Activated T-helper 9 cell treated with anti-CD3 and anti-CD28 coated beads, Interleukin-2, amount 50 U/mL, for 16 hours (primary cell): Measurements from ENCODE around the gene COQ3.
A peak's percentile ranks its signal among the peaks of the same experiment; 100 is the strongest.

Experiments
- DNase-seq: peaks from one replicate; pipeline ENCODE4 v3.0.0-alpha.2; 2020; ENCODE audit warnings: low read depth

The COQ3 gene, protein sequence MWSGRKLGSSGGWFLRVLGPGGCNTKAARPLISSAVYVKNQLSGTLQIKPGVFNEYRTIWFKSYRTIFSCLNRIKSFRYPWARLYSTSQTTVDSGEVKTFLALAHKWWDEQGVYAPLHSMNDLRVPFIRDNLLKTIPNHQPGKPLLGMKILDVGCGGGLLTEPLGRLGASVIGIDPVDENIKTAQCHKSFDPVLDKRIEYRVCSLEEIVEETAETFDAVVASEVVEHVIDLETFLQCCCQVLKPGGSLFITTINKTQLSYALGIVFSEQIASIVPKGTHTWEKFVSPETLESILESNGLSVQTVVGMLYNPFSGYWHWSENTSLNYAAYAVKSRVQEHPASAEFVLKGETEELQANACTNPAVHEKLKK

DNA sequence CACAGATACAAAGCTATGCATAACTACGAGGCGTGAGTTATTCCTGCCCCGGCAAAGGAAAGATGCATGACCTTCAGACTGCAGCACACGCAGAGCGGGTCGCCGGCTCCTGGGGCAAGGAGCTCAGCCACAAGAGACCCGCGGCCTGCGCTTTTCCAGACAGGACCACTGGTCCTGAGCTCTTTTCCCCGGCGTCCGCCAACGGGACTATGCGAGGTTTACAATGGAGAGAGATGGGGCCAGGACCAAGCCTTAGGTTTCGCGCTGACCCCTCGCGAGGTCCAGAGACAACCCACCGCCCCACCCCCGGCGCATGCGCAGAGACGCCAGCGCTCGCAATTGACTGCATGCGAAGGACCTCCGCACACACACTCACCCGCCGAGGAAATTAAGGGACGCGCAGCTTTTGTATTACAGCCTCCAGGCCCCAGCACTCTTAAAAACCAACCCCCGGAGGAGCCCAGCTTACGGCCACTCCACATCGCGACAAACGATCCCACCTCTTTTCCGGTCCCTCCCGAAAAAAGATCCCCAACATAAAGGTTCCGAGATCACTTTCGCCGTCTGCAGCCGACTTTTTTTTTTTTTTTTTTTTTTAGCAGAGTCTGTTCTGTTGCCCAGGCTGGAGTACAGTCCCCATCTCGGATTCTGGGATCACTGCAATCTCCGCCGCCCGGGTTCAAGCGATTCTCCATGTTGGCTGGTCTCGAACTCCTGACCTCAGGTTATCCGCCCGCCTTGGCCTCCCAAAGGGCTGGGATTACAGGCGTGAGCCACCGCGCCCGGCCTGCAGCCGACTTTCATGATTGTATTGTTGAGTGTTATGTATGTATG is at the start of gene COQ3:
Gene COQ3 (minus strand): TSS at position 498 of the 834 bp plus-strand sequence. CDS start 16 bp downstream, at position 482.
- DNase-seq, result peak; percentile 52

DNA sequence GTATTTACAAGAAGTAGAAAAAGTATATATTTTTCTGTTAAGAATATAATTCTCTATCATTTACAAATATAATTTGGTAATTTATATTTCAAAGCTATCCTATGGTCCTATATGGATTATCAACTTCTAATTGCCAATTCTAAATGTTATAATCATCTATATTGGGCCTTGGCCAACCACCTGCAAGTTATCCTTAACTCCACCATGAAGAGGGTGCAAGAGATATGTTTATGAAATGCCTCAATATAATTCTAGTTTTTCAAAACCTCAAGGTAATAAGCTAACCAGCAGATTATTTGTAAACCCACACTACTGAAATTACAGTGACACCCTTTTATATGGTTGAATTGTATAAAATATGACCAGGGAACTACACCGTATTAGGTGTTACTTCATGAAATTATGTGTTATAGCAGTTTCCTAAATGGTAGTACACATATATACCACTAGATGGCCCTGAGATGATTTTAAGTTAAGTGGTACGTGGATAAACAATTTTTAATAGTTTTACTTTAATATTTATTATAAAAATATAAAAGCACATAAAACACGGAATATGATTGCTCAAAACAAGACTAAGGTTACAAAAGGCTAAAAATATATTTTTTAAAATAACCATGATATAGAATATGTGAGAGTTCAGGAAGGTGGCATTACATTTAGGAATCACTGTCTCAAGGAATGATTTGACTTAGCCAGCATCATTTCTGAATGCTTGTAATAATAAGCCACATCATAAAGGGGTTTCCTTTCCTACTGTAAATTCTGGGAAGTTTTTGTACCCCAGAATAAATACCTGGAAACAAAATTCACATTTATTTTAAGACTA is 40.9 kb upstream of the COQ3 start:
- no peak for DNase-seq

DNA sequence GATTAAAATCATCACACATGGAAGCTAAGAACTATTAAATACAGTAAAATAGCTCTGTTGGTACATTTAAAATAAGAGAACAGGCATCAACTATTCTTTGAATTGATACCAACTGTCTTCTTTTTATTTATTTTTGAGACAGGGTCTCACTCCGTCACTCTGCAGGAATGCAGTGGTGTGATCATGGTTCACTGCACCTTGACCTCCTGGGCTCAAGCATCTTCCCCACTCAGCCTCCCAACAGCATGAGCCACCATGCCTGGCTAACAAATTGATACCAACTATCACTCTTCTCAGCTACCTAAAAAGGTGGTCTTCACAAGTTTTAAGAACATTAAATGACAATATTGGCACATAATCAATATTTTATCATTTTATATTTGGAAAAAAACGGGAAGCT is 38.9 kb upstream of the COQ3 start:
- no peak for DNase-seq

DNA sequence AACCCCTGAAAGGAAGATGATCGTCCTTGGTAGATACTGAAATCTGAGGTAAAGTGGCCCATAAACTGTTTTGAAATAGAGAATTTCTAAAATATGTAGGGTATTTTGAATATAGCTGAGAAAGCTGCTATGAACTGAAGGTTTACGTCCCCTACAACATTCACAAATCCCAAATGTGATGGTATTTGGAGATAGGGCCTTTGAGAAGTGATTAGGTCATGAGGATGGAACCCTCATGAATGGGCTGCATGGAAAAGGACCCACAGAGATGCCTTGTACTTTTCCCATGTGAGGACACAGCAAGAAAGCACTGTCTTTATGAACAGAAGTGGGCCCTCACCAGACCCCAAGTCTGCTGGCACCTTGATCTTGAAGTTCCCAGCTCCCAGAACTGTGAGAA is 37.9 kb upstream of the COQ3 start:
- DNase-seq, result no peak

DNA sequence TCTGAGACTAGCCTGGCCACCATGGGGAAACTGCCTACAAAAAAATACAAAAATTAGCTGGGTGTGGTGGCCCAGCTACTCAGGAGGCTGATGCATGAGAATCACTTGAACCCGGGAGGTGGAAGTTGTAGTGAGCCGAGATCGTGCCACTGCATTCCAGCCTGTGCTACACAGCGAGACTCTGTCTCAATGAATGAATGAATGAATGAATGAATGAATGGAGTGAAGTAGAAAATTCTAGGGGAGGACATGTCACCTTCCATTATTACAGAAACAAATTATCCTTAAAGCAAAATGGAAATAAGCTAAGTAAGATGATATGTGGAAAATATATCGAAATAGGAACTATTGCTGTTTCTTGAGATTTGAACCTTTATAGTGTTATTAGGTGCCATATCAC is 34.0 kb upstream of the COQ3 start:
- DNase-seq, result no peak

DNA sequence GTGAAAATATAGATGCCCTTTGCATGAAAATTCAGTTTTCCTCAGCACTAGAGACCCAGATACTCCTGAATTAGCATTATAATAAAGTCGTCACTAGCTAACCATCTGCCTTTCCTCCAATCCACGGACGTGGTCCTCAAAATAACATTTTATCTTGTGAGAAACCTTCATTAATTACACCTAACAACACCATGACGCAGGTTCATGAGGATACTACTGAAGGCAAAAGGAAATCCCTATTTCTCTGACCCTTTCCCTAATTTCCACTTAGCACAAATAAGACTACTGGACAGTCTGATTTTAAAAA is 32.4 kb upstream of the COQ3 start:
- DNase-seq, result no peak

DNA sequence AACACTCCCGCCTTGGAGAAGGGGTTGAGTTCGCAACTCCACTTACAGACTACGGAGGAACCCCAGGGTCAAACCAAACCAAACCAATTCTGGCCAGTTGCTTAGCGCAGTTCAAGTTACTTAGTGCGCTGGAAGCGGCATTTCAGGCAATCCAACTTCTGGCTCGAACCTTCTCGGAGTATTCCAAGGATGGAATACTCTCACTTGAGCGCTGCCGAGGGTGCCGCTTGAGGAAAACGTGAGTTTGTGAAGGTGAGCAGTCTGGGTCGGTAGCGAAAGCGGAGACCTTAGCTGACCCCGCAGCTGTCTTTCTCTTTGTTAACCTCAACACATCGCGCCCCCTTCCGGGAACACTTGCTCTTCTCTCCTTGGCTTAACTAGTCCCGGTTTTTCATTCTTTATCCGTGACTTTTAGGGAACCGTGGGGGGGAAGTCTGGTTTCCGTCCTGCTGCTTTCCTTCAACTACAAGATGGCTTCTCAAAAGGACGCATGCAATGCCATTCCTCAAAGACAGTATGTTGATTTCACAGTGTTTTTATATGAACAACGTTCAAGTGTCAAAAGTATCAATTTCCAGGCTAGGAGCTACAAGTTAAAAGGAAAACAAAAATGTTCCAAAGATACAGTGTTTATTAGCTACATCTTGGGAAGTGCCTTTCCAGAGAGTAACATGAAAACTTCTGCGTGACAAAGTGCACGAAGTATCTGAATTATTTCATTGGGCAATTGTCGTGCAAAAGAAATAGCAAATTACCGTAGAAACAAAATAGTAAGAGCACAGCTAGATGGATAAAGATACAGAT is 31.9 kb upstream of the COQ3 start:
- DNase-seq, result peak; percentile 46

DNA sequence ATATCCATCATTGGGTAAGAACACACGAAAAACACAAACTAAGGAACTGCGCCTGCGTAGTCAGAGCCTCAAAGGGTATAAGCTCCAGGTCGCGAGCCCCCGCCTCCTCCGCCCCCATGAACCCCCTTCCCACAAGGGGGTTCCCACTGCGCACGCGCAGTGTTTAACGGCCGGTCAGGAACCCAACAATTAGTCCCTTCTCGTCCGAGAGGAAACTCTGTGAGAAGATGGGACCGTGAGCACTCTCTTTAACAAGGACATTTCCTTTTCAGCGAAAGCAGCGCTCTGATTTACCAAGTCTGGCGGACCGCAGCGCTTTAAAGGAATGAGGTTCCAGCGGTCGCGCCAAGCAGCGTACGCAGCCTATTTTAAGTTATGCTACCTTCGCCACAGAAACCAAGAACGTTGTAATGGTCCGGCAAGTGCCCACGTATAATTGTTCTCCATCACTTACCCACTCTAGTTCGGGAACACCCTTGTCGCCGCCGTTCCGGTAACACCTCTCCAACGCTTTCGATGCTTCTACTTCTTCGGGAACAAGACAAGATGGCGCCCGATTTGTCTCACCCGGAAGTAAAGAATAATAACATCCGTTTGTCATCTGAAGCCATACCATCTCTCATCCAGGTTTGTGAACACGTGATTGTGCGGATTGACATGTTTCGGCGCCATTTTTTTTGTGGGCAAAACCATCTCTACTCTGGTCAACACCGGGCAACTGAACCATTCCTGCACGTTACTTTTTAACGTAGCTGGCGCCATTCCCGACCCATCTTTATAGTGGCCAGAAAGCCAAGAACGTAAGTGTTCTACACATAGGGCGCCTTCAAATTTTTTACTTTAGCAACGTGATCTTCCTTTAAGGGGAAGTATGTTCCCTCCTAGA is 31.0 kb upstream of the COQ3 start, which contains the start of gene PNISR:
Gene PNISR (minus strand): TSS at position 548 of the 886 bp plus-strand sequence. CDS start 10,649 bp downstream, outside the sequence.
- peak; percentile 80 for DNase-seq

DNA sequence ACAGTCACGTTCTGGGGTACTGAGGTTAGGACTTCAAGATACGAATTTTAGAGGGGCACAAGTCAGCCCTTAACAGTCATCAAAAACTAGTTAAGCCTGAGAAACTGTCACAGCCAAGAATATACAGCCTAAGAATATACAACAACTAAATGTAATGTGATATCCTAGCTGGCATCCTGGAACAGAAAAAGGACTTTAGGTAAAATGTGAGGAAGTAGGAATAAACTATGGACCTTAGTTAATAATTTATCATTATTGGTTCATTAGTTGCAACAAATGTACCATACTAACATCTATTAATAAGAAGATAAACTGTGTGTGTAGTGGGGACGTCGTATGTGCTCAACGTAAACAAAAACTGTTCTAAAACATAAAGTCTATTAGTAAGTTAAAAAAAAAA is 30.0 kb upstream of the COQ3 start:
- no peak for DNase-seq

DNA sequence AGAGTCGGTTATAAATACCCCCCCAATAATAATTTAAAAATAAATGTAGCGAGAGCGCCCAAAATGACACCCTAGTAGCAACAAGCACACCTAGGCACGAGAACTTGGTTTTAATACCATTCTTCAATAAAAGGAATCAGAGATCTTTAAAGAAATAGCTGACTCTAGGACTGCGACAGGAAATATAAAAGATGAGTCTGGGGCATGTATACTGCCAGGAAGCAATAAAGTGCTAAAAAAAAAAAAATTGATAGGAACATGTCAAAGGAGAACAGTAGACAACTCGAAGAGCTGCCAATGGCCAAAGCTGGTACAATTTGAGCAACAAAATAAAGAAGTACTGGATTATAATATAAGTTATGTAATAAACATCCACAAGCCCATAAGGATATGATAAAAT is 28.9 kb upstream of the COQ3 start:
- DNase-seq, result no peak

DNA sequence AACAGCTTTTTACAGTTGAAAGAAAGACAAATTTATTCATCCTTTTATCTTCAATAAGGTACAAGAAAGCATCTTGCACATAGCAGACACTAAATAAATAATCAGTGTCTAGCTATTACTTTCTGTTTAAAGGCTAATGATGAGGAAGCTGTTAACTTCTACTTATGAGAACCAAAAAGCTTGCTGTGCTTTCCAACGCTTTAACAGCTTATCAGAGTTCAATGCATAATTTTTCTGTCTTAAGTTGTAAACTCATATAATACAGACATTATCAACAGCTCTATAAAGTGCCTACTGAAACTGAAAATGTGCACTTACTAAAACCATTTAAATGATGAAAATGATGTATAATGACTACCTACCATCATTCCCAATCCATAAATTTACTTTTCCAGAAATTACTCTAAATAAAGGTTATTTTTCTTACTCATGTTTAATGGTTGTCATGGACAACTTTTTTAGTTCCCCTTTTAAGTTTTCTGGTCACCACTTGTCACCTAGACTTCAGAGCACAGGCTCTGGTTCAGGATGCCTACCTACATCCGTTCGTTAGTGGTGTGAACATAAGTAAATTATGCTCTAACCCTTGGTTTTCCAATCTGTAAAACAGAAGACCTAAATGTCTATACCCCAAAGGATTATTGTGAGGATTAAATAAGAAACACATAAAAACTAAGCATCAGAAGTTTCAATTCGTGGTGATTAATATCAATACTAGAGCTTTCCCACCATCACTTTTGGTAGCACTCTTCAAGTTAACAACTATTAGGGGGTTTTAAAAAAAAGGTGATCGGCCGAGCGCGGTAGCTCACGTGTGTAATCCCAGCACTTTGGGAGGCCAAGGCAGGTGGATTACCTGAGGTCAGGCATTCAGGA is 23.1 kb upstream of the COQ3 start:
- no peak for DNase-seq

DNA sequence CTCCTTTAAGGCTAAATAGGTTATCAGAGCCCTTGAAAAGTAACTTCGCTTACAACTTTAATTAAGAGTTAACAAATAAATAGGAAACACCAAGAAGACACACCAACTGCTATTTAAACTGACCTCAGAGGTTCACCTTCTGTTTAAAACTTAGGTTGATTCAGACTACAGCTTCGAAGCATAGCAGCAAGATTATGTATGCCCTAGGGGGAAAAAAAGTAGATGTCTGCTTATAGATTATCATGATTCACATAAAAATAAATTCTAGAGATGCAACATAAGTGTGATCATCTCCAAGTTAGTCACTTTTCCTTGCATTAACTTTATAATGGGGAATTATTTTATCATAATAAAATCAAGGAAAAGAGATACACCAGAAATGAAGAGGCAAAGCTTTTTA is 22.2 kb upstream of the COQ3 start:
- DNase-seq, result no peak

DNA sequence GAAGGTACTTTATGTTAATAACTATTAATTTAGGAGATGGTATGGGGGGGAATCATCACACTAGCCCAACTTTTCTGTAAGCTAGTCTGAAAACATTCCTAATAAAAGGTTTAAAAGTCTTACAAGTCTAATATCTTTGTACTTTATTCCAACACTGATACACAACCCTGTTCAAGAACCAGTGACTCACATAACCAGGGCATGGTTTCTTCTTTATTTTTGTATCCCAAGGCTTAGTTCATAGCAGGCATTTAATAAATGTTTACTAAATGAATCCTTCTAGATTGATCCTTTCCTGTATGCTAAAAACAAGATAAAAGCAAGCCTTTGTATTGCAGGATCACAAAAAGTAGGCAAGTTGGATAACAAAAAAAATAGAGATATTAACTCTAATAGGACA is 21.5 kb upstream of the COQ3 start:
- no peak for DNase-seq

DNA sequence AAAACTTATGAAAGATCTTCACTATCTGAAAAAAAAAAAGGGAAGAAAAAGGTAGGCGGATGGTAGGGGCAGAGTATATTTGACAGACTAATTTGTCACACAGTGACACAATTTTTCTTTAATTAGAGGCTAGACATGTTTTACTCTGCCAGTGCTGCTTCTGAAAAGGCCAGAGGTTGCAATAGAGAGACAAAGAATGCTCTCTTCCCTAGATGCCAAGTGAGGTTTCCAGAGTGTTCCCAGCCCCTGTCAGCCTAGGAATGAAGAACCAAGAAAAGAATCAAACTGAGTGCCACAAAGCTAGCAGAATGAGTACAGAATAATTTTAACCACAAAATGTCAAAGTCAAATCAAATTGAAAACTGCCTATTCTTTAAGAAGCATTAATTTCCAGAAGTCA is 18.1 kb upstream of the COQ3 start:
- DNase-seq, result no peak

DNA sequence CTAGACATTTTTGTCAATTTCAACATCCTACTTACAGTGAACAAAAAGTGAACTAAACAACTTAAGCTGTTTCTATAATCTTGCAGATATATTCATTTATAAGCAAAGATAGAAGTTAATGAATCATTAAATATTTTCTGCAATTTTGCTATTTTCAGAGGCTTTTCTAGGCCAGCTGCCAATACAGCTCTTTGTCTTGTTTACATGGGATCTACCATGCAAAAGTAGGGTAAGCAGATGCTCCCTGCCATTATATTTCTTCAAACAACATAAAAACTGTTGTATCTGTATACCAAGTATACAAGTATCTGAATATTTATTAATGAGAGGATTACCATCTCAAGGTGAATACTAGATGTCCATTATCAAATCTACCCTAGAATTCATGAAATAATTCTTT is 15.7 kb upstream of the COQ3 start:
- no peak for DNase-seq

DNA sequence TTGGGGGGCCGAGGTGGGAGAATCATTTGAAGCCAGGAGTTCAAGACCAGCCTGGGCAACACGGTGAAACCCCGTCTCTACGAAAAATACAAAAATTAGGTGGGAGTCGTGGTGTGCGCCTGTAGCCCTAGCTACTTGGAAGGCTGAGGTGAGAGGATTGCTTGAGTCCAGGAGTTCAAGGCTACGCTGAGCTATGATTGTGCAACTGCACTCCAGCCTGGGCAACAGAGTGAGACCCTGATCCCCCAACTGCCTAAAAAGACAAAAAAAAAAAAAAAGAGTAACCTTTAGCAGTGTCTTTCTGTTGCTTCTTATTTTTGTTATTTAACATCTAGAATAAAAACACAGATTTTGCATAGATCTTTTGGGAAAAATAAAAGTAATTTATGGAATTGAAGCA is 13.1 kb upstream of the COQ3 start:
- DNase-seq, result no peak

DNA sequence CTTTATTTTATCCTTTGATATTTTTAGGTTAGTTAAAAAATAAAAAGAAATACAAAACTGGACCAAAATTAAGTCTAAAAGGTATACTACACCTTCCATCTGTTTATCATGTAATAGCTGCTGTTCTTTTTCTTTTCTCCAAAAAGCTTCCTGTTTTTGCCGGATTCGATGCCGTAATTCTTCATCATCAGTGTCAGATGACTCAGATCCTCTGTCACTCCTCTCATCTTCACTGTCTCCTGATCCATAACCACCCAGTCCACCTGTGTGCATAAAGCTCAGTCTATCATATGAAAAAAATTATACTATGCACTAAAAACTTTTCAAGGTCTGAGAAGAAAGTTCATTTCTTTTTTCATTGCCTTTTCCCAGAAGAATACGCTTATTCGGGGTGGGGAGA is 8.5 kb upstream of the COQ3 start:
- no peak for DNase-seq

DNA sequence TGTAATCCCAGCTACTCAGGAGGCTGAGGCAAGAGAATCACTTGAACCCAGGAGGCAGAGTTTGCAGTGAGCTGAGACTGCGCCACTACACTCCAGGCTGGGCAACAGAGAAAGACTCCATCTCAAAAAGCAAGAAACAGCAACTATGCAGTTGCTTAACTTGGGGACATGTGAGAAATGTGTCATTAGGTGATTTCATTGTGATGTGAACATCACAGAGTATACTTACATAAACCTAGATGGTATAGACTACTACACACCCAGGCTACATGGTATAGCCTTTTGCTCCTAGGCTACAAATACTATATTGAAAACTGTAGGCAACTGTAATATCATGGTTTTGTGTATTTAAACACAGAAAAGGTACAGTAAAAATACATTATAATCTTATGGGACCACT is 3.3 kb upstream of the COQ3 start:
- no peak for DNase-seq

DNA sequence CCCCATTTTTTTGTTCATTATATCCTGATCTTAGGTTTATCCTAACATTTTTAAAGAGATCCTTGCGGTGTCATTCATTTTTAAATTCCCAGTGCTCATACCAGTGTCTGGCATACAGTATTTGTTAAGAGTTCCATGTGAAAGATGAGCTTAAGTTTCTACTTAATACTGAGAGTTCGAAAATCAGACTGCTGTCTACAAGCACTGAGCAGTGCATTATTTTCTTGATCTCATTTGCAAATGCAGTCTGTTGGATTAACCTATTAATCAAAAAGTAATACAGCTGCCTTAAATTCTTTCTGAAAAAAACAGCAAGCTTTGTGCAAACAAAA is 663 bp downstream of the COQ3 start:
- no peak for DNase-seq

DNA sequence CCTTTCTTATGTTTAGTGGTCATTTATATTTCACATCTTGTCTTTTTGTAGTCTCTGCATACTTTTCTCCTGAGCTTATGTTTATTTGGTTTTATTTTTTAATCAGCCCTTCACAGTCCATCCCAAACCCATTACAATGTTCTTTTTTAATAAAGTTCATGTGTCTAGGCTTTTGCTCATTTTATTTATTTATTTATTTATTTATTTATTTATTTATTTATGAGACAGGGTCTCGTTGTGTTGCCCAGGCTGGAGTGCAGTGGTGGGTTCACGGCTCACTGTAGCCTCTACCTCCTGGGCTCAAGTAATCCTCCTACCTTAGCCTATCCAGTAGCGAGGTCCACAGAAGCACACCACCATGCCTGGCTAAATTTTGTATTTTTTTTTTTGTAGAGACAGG is 3.1 kb downstream of the COQ3 start:
- no peak for DNase-seq
